K562 (cell line): ENCODE results near the gene GHR. TPM values are rescaled to one million over a fixed set of nuclear protein-coding genes. Genes with fewer than 3 reads are reported as not detected.

Source experiments
- ATAC-seq: fragments of 200-7000 bp; cut with Tn5 transposase; 3 replicates; pipeline ENCODE4 v1.9.1; 2020; ENCODE audit warnings: moderate library complexity
- BruUV-seq: library from RNA; stranded (reverse); fragments of 400-500 nt; replicated peaks from 2 replicates; lab custom pipeline; 2021; lab: Mats Ljungman, UMichigan
- CTCF ChIA-PET: fragments of 300-600 bp; formaldehyde crosslinking; extraction: SDS; loops from one replicate; lab custom pipeline; 2021; ENCODE audit warnings: low intra/inter-chr PET ratio; lab: Yijun Ruan, JAX
- POLR2A ChIA-PET: fragments of 300-600, 350-650 bp; sonication (Branson Sonifier 250); formaldehyde crosslinking; extraction: SDS; loops from one replicate; lab custom pipeline; 2021; ENCODE audit warnings: antibody characterized with exemption, inconsistent platforms; lab: Yijun Ruan, JAX
- DNase-seq, 4 experiments: peaks; one replicate each; pipeline versions ENCODE4 v3.0.0 to v3.0.0-alpha.2; 2011 to 2018; ENCODE audit warnings: low spot score in 3 of 4, mixed read lengths in 3 of 4; ENCODE audit errors: extremely low read depth in 1 of 4
- FAIRE-seq: peaks from 2 replicates; lab custom pipeline; 2011; peaks lifted over from hg19 to GRCh38; lab: Jason Lieb, UNC
- H2AFZ ChIP-seq: 2 replicates; pipeline ENCODE4 v1.6.0; 2011; ENCODE audit warnings: low read depth, low read length, control low read depth, inconsistent platforms
- H3K27ac ChIP-seq: fragments of 200-600 bp; 3 replicates; pipeline ENCODE4 v1.8.0; 2011; ENCODE audit warnings: low read depth, mild to moderate bottlenecking, control low read depth, inconsistent platforms, low read length, moderate library complexity, mixed read lengths; ENCODE audit errors: extremely low read depth
- H3K27me3 ChIP-seq, 2 experiments: fragments of 300-600 bp in 1 of 2; 2 replicates in 1 of 2; 3 replicates in 1 of 2; pipeline versions ENCODE4 v1.6.0 to v1.8.0; 2011; ENCODE audit warnings: inconsistent platforms in 2 of 2, low read length in 2 of 2, mild to moderate bottlenecking in 1 of 2, mixed read lengths in 1 of 2, moderate library complexity in 1 of 2; ENCODE audit not compliant: control insufficient read depth in 2 of 2, insufficient read depth in 2 of 2
- H3K36me3 ChIP-seq: fragments of 300-600 bp; 3 replicates; pipeline ENCODE4 v1.8.0; 2011; ENCODE audit warnings: mild to moderate bottlenecking, low read length, inconsistent platforms; ENCODE audit not compliant: control insufficient read depth, insufficient read depth
- H3K4me1 ChIP-seq, 2 experiments: fragments of 200-600 bp in 1 of 2; replicated peaks in 1 of 2; 2 replicates in 1 of 2; 3 replicates in 1 of 2; pipeline versions ENCODE4 v1.5.1 to v1.8.0; 2011; ENCODE audit warnings: inconsistent platforms in 2 of 2, low read length in 2 of 2, mild to moderate bottlenecking in 1 of 2, mixed read lengths in 1 of 2, moderate library complexity in 1 of 2; ENCODE audit not compliant: control insufficient read depth in 2 of 2, insufficient read depth in 2 of 2
- H3K4me2 ChIP-seq: 2 replicates; pipeline ENCODE4 v1.6.1; 2011; ENCODE audit warnings: low read length, control low read depth, inconsistent platforms, mixed read lengths; ENCODE audit not compliant: insufficient read depth
- H3K4me3 ChIP-seq: fragments of 200-600 bp; sonication (generic), shearing (Covaris generic); 2 replicates; pipeline ENCODE4 v1.5.1; 2016; ENCODE audit warnings: control low read depth, inconsistent platforms
- H3K79me2 ChIP-seq: fragments of 200-600 bp; 3 replicates; pipeline ENCODE4 v1.8.0; 2011; ENCODE audit warnings: low read length, inconsistent platforms; ENCODE audit not compliant: control insufficient read depth, insufficient read depth
- H3K9ac ChIP-seq, 2 experiments: 2 replicates each; pipeline versions ENCODE4 v1.6.0 to v1.6.1; 2011; ENCODE audit warnings: low read depth in 2 of 2, low read length in 2 of 2, control low read depth in 1 of 2, inconsistent platforms in 1 of 2, mild to moderate bottlenecking in 1 of 2, mixed read lengths in 1 of 2; ENCODE audit not compliant: insufficient read depth in 1 of 2
- H3K9me1 ChIP-seq: one replicate; pipeline ENCODE4 v1.6.0; 2011; ENCODE audit warnings: inconsistent platforms, mild to moderate bottlenecking, low read length, moderate library complexity; ENCODE audit not compliant: control insufficient read depth, insufficient read depth
- H3K9me3 ChIP-seq: replicated peaks from 2 replicates; pipeline ENCODE4 v1.5.1; 2011; ENCODE audit warnings: low read depth, low read length, inconsistent platforms; ENCODE audit not compliant: control insufficient read depth, insufficient read depth
- H4K20me1 ChIP-seq: replicated peaks from 2 replicates; pipeline ENCODE4 v1.6.1; 2011; ENCODE audit warnings: low read length, inconsistent platforms, mixed read lengths; ENCODE audit not compliant: control insufficient read depth, insufficient read depth
- BDP1 ChIP-seq: IDR thresholded peaks from 3 replicates; pipeline ENCODE4 v1.6.1; 2011; ENCODE audit not compliant: insufficient read length, insufficient read depth
- FOXP1 ChIP-seq: sonication (generic); formaldehyde crosslinking; IDR thresholded peaks from 2 replicates; pipeline ENCODE4 v1.8.0; 2022; ENCODE audit warnings: mild to moderate bottlenecking, missing genetic modification reagents
- MLLT1 ChIP-seq, 2 experiments: fragments of 450-650 bp; IDR thresholded peaks; 2 replicates each; pipeline ENCODE4 v1.6.1; 2016
- SMARCE1 ChIP-seq: fragments of 450-650 bp; IDR thresholded peaks from 2 replicates; pipeline ENCODE4 v1.7.1; 2016; ENCODE audit warnings: mild to moderate bottlenecking
- TAF9B ChIP-seq: fragments of 450-650 bp; IDR thresholded peaks from 2 replicates; pipeline ENCODE4 v1.6.1; 2018; ENCODE audit warnings: mild to moderate bottlenecking; ENCODE audit not compliant: partially characterized antibody
- VEZF1 ChIP-seq: fragments of 200-800 bp; sonication (Bioruptor generic); IDR thresholded peaks from 2 replicates; pipeline ENCODE4 v1.6.1; 2017; ENCODE audit warnings: missing genetic modification characterization, missing compliant biosample characterization
- XRCC4 ChIP-seq: IDR thresholded peaks from one replicate; pipeline ENCODE4 v1.6.1; 2011; ENCODE audit not compliant: insufficient read depth, insufficient read length; ENCODE audit errors: extremely low read depth
- ZNF507 ChIP-seq: conservative IDR thresholded peaks from 2 replicates; pipeline ENCODE4 v1.6.1; 2017; ENCODE audit warnings: missing genetic modification characterization, missing compliant biosample characterization
- ZNF583 ChIP-seq: fragments of 250-450 bp; sonication (Bioruptor Pico); IDR thresholded peaks from 2 replicates; pipeline ENCODE4 v1.4.0; 2020
- ZNF609 ChIP-seq: sonication (generic); formaldehyde crosslinking; IDR thresholded peaks from 2 replicates; pipeline ENCODE4 v1.8.1; 2023; ENCODE audit warnings: missing genetic modification reagents, mild to moderate bottlenecking, borderline replicate concordance
- ZNF75A ChIP-seq: fragments of 450-650 bp; formaldehyde crosslinking; IDR thresholded peaks from 2 replicates; pipeline ENCODE4 v1.4.0; 2020; ENCODE audit warnings: mild to moderate bottlenecking
- WGBS: fragments of 100-300 bp; shearing (Covaris generic); methylation state at CpG from one replicate; pipeline ENCODE4 v1.1.6; 2016; ENCODE audit warnings: low coverage, mixed read lengths; ENCODE audit not compliant: insufficient coverage; ENCODE audit errors: missing lambda C conversion rate; 5-methylcytosine and 5-hydroxymethylcytosine counted together
- in situ Hi-C: fragments of 300-500 bp; cut with MboI; formaldehyde crosslinking; loops from 4 replicates; pipeline ENCODE4 v1.15.0; 2018; ENCODE audit warnings: inconsistent platforms, mixed read lengths
- intact Hi-C: fragments of 100-400 bp; cut with micrococcal nuclease; formaldehyde crosslinking; loops from 2 replicates; pipeline ENCODE4 v1.14.2; 2022
- polyA plus RNA-seq, 8 experiments: library from polyadenylated mRNA; depleted of rRNA in 4 of 8; stranded (reverse) in 5 of 8; unstranded in 3 of 8; fragments of >200 nt; fragmentation: Nextera tagmentation in 2 of 8; fragmentation: Illumina TruSeq in 1 of 8; extraction: Ambion mirVana in 2 of 8; extraction: Trizol in 1 of 8; gene quantifications; 2 replicates each; pipeline versions ENCODE4 v1.2.1 to v1.2.3, GENCODE V29; 2011 to 2014; ENCODE audit warnings: inconsistent platforms in 1 of 8, missing spikeins in 1 of 8
- total RNA-seq, 7 experiments: library from RNA; depleted of rRNA in 6 of 7; stranded (reverse); fragments of >200 nt in 6 of 7; fragmentation: Illumina TruSeq in 2 of 7; extraction: Trizol in 2 of 7; gene quantifications; 2 replicates each; pipeline versions ENCODE4 v1.2.1 to v1.2.3, GENCODE V29; 2011 to 2021; ENCODE audit warnings: low replicate concordance in 1 of 7

The GHR gene
- total and polyA plus RNA-seq, 9 of the 15 experiments (the other 6 are each of a cell fraction or from before 2014, with no cell fraction given) = 0.01 to 0.13 (median 0.07) TPM; not detected in 5

GRCh38 chr5:42648915-42649314, 225.7 kb downstream of the GHR start:
- 0% methylated on average over 1 of the region's 1 CpG for WGBS
- ATAC-seq (no peak), DNase-seq (no peak), FAIRE-seq (no peak)
- no peak overlapping the region for H2AFZ ChIP-seq
- in situ Hi-C loops (no loop called here), intact Hi-C loops (no loop called here)
- no peaks in the 10 kb centered on the region for H3K27me3 ChIP-seq
- H4K20me1 ChIP-seq = no peaks in the 10 kb centered on the region
- no peaks in the 10 kb centered on the region for H3K36me3 ChIP-seq
- ChIA-PET POLR2A (interaction anchor here (0.7 kb wide), 1 partner anchor 43 kb away, joined by 3 read pairs; no protein-coding TSS in a partner anchor), CTCF (interaction anchor here (0.6 kb wide), 1 partner anchor 135 kb away, joined by 4 read pairs; no protein-coding TSS in a partner anchor)
- H3K9me1 ChIP-seq = no peaks in the 10 kb centered on the region
- H3K4me1 ChIP-seq = no peaks in the 10 kb centered on the region
- no peak overlapping the region for H3K4me3 ChIP-seq
- H3K79me2 ChIP-seq = no peaks in the 10 kb centered on the region
- H3K4me2 ChIP-seq = no peak overlapping the region
- no peak for TF ChIP-seq ZNF583 (CRISPR knock-in tag)
- TF ChIP-seq BDP1 = no peak
- no peak for TF ChIP-seq ZNF507 (tag)
- no peak for TF ChIP-seq TAF9B
- no peak for TF ChIP-seq ZNF609 (CRISPR knock-in tag)
- TF ChIP-seq XRCC4 = no peak
- no peak for TF ChIP-seq ZNF75A (CRISPR knock-in tag)
- no peak for TF ChIP-seq FOXP1 (CRISPR knock-in tag)
- TF ChIP-seq SMARCE1 = no peak
- no peak for TF ChIP-seq VEZF1 (CRISPR knock-in tag)
- TF ChIP-seq MLLT1 (IDR thresholded peaks at IDR 0.05) = no peak
- BruUV-seq = no TSS peak
- no peaks in the 10 kb centered on the region for H3K9me3 ChIP-seq
- H3K27ac ChIP-seq = no peak overlapping the region
- H3K9ac ChIP-seq = no peak overlapping the region
